Osteocyte (in vitro differentiated cells): ENCODE measurements around the gene SHOX. TPM values are rescaled to one million over a fixed set of nuclear protein-coding genes. Genes with fewer than 3 reads are reported as not detected.

Experiments used
- DNase-seq: peaks from one replicate; pipeline ENCODE4 v3.0.0; 2021; ENCODE audit warnings: mixed read lengths; ENCODE audit not compliant: unreplicated experiment; ENCODE audit errors: extremely low spot score
- H3K27ac Mint-ChIP-seq: one replicate; pipeline ENCODE4 v1.8.0; 2021; ENCODE audit warnings: mild to moderate bottlenecking, mixed read lengths; ENCODE audit not compliant: unreplicated experiment
- H3K27me3 Mint-ChIP-seq: one replicate; pipeline ENCODE4 v1.8.0; 2021; ENCODE audit warnings: mixed read lengths; ENCODE audit not compliant: unreplicated experiment
- H3K36me3 Mint-ChIP-seq: one replicate; pipeline ENCODE4 v1.8.0; 2021; ENCODE audit warnings: mixed read lengths; ENCODE audit not compliant: unreplicated experiment
- H3K4me1 Mint-ChIP-seq: one replicate; pipeline ENCODE4 v1.8.0; 2021; ENCODE audit warnings: mixed read lengths; ENCODE audit not compliant: unreplicated experiment
- H3K4me3 Mint-ChIP-seq: one replicate; pipeline ENCODE4 v1.8.0; 2021; ENCODE audit warnings: mild to moderate bottlenecking, moderate library complexity, mixed read lengths; ENCODE audit not compliant: unreplicated experiment
- H3K9me3 Mint-ChIP-seq: one replicate; pipeline ENCODE4 v1.8.0; 2021; ENCODE audit warnings: mixed read lengths; ENCODE audit not compliant: unreplicated experiment
- CTCF ChIP-seq: fragments of 200-600 bp; sonication (generic); IDR thresholded peaks from 2 replicates; pipeline ENCODE4 v1.5.0; 2021; ENCODE audit warnings: antibody characterized with exemption, mild to moderate bottlenecking, moderate library complexity
- total RNA-seq: library from RNA; stranded (reverse); gene quantifications from 2 replicates; pipeline ENCODE4 v1.2.1, GENCODE V29; 2021

SHOX gene
- total RNA-seq, 1 donor from 2014 or later, result not detected

GRCh38 chrX:642436-643240, 12.0 kb downstream of the SHOX start:
- Mint-ChIP-seq H3K4me3 (no peak overlapping the region), H3K4me1 (peaks cover 3% of the 10 kb centered on the region), H3K9me3 (no peaks in the 10 kb centered on the region), H3K27ac (no peak overlapping the region), H3K27me3 (peaks cover 35% of the 10 kb centered on the region), H3K36me3 (no peaks in the 10 kb centered on the region)
- DNase-seq, result peak; percentile 78
- no peak for TF ChIP-seq CTCF

- Mint-ChIP-seq H3K4me1 (no peaks in the 10 kb centered on the region), H3K9me3 (no peaks in the 10 kb centered on the region), H3K27ac (no peak overlapping the region), H3K27me3 (peaks cover 29% of the 10 kb centered on the region), H3K4me3 (no peak overlapping the region), H3K36me3 (no peaks in the 10 kb centered on the region)
- peak; percentile 76 for DNase-seq
- no peak for TF ChIP-seq CTCF
Measured at GRCh38 chrX:643241-643595, 12.6 kb downstream of the SHOX start.

GRCh38 chrX:643911-644303, 13.3 kb downstream of the SHOX start:
- no peak for TF ChIP-seq CTCF
- H3K4me3 Mint-ChIP-seq, result no peak overlapping the region
- no peaks in the 10 kb centered on the region for H3K4me1 Mint-ChIP-seq
- no peaks in the 10 kb centered on the region for H3K36me3 Mint-ChIP-seq
- DNase-seq, result peak; percentile 70
- peaks cover 22% of the 10 kb centered on the region for H3K27me3 Mint-ChIP-seq
- H3K9me3 Mint-ChIP-seq, result no peaks in the 10 kb centered on the region
- H3K27ac Mint-ChIP-seq, result no peak overlapping the region

- no peaks in the 10 kb centered on the region for H3K9me3 Mint-ChIP-seq
- H3K4me1 Mint-ChIP-seq, result no peaks in the 10 kb centered on the region
- no peaks in the 10 kb centered on the region for H3K36me3 Mint-ChIP-seq
- H3K27ac Mint-ChIP-seq, result no peak overlapping the region
- H3K4me3 Mint-ChIP-seq, result no peak overlapping the region
- no peak for TF ChIP-seq CTCF
- peaks cover 15% of the 10 kb centered on the region for H3K27me3 Mint-ChIP-seq
- peak; percentile 81 for DNase-seq
Measured at GRCh38 chrX:644304-645281, 14.0 kb downstream of the SHOX start.

GRCh38 chrX:646228-646495, 15.6 kb downstream of the SHOX start:
- no peak overlapping the region for H3K27ac Mint-ChIP-seq
- H3K4me1 Mint-ChIP-seq, result no peaks in the 10 kb centered on the region
- H3K27me3 Mint-ChIP-seq, result peaks cover 15% of the 10 kb centered on the region
- no peaks in the 10 kb centered on the region for H3K36me3 Mint-ChIP-seq
- DNase-seq, result no peak
- H3K9me3 Mint-ChIP-seq, result no peaks in the 10 kb centered on the region
- no peak for TF ChIP-seq CTCF
- no peak overlapping the region for H3K4me3 Mint-ChIP-seq
